SIG-M5 treated with dmso at 0.1 percent for 504 hours (cell line): ENCODE data around the gene PLEKHH2.
"Not testable (repeated sequence)": the region's sequence is repeated elsewhere in the genome, so short reads cannot be mapped to it uniquely, and the experiment has no call there.

Experiments used
- DNase-seq: peaks from one replicate; lab custom pipeline; 2025; ENCODE audit not compliant: unreplicated experiment; lab: John Stamatoyannopoulos, UW

PLEKHH2 gene

GRCh38 chr2:43715300-43716098, 78.4 kb downstream of the PLEKHH2 start:
- no peak for DNase-seq

GRCh38 chr2:43717322-43717721, 80.3 kb downstream of the PLEKHH2 start:
- DNase-seq: peak; percentile 33

- DNase-seq: no peak
These were observed 81.6 kb downstream of the PLEKHH2 start for GRCh38 chr2:43718530-43719124.

GRCh38 chr2:43724728-43725526, 87.9 kb downstream of the PLEKHH2 start:
- DNase-seq: no peak

- no peak for DNase-seq
These were observed 88.7 kb downstream of the PLEKHH2 start for GRCh38 chr2:43725711-43726246.

- DNase-seq: not testable (repeated sequence)
These were observed 90.0 kb downstream of the PLEKHH2 start for GRCh38 chr2:43726961-43727633.

GRCh38 chr2:43727634-43728014, 90.6 kb downstream of the PLEKHH2 start:
- no peak for DNase-seq

- no peak for DNase-seq
These were observed 92.6 kb downstream of the PLEKHH2 start for GRCh38 chr2:43729491-43730174.

- DNase-seq: no peak
These were observed 94.2 kb downstream of the PLEKHH2 start for GRCh38 chr2:43731211-43731610.

- DNase-seq: no peak
These were observed 99.6 kb downstream of the PLEKHH2 start for GRCh38 chr2:43736637-43737036.

GRCh38 chr2:43737097-43737854, 100.2 kb downstream of the PLEKHH2 start:
- DNase-seq: no peak

GRCh38 chr2:43737855-43738254, 100.8 kb downstream of the PLEKHH2 start:
- no peak for DNase-seq

- DNase-seq: no peak
These were observed 101.2 kb downstream of the PLEKHH2 start for GRCh38 chr2:43738257-43738656.

GRCh38 chr2:43743706-43744105, 106.6 kb downstream of the PLEKHH2 start:
- DNase-seq: no peak

GRCh38 chr2:43745457-43745856, 108.4 kb downstream of the PLEKHH2 start:
- DNase-seq: no peak

- no peak for DNase-seq
These were observed 111.3 kb downstream of the PLEKHH2 start for GRCh38 chr2:43748333-43748732.

GRCh38 chr2:43749583-43749982, 112.5 kb downstream of the PLEKHH2 start:
- no peak for DNase-seq

- no peak for DNase-seq
These were observed 114.5 kb downstream of the PLEKHH2 start for GRCh38 chr2:43751476-43751990.

GRCh38 chr2:43752302-43752701, 115.2 kb downstream of the PLEKHH2 start:
- DNase-seq: no peak
